ENCODE data around the gene ST6GAL1.
"Not testable (repeated sequence)": the region's sequence is repeated elsewhere in the genome, so short reads cannot be mapped to it uniquely, and the experiment has no call there.

GRCh38 chr3:186884868-186885267 lies 45.5 kb upstream of the ST6GAL1 start:
- TF ChIP-seq, protein P1, sequence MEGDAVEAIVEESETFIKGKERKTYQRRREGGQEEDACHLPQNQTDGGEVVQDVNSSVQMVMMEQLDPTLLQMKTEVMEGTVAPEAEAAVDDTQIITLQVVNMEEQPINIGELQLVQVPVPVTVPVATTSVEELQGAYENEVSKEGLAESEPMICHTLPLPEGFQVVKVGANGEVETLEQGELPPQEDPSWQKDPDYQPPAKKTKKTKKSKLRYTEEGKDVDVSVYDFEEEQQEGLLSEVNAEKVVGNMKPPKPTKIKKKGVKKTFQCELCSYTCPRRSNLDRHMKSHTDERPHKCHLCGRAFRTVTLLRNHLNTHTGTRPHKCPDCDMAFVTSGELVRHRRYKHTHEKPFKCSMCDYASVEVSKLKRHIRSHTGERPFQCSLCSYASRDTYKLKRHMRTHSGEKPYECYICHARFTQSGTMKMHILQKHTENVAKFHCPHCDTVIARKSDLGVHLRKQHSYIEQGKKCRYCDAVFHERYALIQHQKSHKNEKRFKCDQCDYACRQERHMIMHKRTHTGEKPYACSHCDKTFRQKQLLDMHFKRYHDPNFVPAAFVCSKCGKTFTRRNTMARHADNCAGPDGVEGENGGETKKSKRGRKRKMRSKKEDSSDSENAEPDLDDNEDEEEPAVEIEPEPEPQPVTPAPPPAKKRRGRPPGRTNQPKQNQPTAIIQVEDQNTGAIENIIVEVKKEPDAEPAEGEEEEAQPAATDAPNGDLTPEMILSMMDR (IDR thresholded peaks at IDR 0.05): not testable (repeated sequence)
- not testable (repeated sequence) for TF ChIP-seq ZFX (IDR thresholded peaks at IDR 0.05; ENCODE audit: borderline replicate concordance)
